ENCODE measurements around the gene USF3.
"Not testable (repeated sequence)": the region's sequence is repeated elsewhere in the genome, so short reads cannot be mapped to it uniquely, and the experiment has no call there.

Gene USF3

DNA sequence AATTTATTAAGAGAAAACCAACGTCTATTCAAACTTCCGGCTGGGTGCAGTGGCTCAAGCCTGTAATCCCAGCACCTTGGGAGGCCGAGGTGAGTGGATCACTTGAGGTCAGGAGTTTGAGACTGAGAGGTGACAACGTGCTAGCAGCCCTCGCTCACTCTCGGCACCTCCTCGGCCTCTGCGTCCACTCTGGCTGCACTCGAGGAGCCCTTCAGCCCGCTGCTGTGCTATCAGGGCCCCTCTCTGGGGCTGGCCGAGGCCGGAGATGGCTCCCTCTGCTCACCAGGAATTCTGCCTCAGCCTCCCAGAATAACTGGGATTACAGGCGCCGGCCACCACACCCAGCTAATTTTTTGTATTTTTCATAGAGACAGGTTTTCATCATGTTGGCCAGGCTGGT, 58.7 kb downstream of the USF3 start:
- Histone ChIP-seq H3K4me3 (no peak overlapping the region), H3K27ac (no peak overlapping the region), H3K9me3 (ENCODE audit: low read depth, low read length) (no peaks in the 10 kb centered on the region), H3K9ac (ENCODE audit: insufficient read length) (no peak overlapping the region), H3K36me3 (ENCODE audit: insufficient read depth, low read length) (no peaks in the 10 kb centered on the region)
- TF ChIP-seq EZH2 (IDR thresholded peaks at IDR 0.05) (no peak), POLR2AphosphoS5 (IDR thresholded peaks at IDR 0.05; ENCODE audit: borderline replicate concordance, low read depth, low read length) (no peak), FOXP2 (optimal IDR thresholded peaks at IDR 0.05; ENCODE audit: control extremely low read depth, extremely low read length, insufficient read depth) (no peak)
- DNase-seq (ENCODE audit: low read depth, low spot score): no peak

DNA sequence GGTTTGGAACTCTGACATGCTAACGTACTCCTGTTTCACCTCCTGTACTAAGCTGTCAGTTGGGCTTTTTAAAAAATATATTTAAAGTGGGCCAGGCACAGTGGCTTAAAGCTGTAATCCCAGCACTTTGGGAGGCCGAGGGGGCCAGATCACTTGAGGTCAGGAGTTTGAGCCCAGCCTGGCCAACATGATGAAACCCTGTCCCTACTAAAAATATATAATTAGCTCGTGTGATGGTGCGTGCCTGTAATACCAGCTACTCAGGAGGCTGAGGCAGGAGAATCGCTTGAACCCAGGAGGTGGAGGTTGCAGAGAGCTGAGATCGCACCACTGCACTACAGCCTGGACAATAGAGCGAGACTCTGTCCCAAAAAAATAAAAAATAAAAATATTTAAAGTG, 60.4 kb downstream of the USF3 start:
- H3K4me3 ChIP-seq; H3K27ac ChIP-seq; H3K36me3 ChIP-seq (ENCODE audit: insufficient read depth, low read length); H3K9me3 ChIP-seq (ENCODE audit: low read depth, low read length); H3K9ac ChIP-seq (ENCODE audit: insufficient read length); DNase-seq (ENCODE audit: low read depth, low spot score): not testable (repeated sequence)

DNA sequence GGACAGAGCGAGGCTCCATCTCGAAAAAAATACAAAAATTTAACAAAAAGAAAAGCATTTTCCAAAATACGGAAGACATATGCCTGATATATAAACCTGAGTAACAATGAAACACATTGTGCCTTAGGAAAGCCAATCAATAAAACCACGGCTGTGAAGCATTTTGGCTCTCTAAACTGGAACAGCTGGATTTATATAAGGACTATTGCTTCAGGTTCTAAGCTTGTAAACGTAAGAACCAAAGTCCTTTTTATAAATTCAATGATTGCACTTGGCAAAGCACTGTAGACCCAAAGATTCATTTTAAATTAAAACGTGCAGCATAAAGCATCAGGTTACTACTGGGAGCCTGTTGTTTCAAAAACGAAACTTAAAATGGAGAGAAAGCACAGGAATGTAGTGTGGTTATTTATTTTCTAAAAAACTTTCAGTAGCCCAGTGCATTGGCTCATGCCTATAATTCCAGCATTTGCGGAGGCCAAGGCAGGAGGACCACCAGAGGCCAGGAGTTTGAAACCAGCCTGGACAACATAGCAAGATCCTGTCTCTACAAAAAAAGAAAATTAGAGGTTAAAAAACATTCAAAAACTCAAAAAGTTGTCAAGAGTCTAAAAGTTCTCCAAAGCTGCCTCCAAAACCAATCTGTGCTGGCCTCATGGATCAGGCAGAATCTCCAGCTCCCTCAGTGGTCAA, 61.5 kb downstream of the USF3 start:
- TF ChIP-seq POLR2AphosphoS5 (IDR thresholded peaks at IDR 0.05; ENCODE audit: borderline replicate concordance, low read depth, low read length): no peak
- Histone ChIP-seq H3K9me3 (ENCODE audit: low read depth, low read length) (no peaks in the 10 kb centered on the region), H3K27ac (no peak overlapping the region), H3K36me3 (ENCODE audit: insufficient read depth, low read length) (no peaks in the 10 kb centered on the region), H3K4me3 (no peak overlapping the region), H3K9ac (ENCODE audit: insufficient read length) (no peak overlapping the region)
- DNase-seq (ENCODE audit: low read depth, low spot score): no peak

DNA sequence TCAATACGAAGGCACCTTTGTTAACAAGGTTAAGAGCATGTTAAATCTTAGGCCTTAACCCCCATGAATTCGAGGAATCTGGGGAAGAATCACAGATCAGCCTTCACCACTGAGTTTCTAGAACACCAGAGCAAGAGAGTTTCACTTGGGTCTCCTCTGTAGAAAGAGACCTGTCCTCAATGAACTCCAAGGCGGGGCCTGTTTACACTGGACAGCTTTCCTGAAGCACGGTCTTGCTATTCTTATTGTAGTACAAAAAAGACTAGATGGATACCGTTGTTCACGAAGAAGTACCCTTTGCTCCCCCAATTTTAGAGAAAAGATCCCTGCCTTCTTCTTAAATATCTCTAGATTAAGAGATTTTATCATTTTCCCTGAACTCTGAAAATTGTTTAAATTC, 64.9 kb downstream of the USF3 start:
- no peaks in the 10 kb centered on the region for H3K9me3 ChIP-seq (ENCODE audit: low read depth, low read length)
- no peak overlapping the region for H3K9ac ChIP-seq (ENCODE audit: insufficient read length)
- DNase-seq (ENCODE audit: low read depth, low spot score): no peak
- no peaks in the 10 kb centered on the region for H3K36me3 ChIP-seq (ENCODE audit: insufficient read depth, low read length)
- H3K27ac ChIP-seq: no peak overlapping the region
- no peak overlapping the region for H3K4me3 ChIP-seq
- TF ChIP-seq FOXP2 (optimal IDR thresholded peaks at IDR 0.05; ENCODE audit: control extremely low read depth, extremely low read length, insufficient read depth): no peak
- TF ChIP-seq POLR2AphosphoS5 (IDR thresholded peaks at IDR 0.05; ENCODE audit: borderline replicate concordance, low read depth, low read length): no peak
- no peak for TF ChIP-seq EZH2 (IDR thresholded peaks at IDR 0.05)

DNA sequence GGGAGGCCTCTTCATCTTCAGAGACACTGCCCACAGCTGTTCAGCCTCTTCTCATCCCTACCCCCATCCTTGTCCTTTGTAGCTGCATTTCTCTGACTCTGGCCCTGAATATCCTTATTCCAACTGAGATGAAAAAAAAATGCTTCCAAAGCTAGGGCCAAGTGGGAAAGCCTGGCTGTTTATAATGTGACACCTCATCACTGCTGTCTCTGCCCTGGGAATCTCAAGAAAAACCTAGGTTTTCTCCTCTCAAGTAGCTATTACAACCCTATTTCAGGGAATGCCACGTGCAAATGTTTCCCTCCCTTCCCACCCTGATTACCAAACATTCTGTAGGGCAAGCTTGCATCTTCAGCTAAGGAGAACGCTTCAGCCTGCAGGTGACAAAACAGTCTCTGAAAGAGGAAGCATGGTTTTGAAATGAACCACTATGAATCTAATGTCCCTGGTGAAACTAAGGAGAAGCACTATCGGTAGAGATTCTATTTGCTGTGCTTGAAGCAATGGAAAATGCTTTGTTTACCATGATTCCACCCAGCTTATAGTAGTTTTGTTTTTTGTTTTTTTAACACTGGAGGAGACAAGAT, 65.4 kb downstream of the USF3 start:
- TF ChIP-seq FOXP2 (optimal IDR thresholded peaks at IDR 0.05; ENCODE audit: control extremely low read depth, extremely low read length, insufficient read depth): no peak
- no peak for TF ChIP-seq POLR2AphosphoS5 (IDR thresholded peaks at IDR 0.05; ENCODE audit: borderline replicate concordance, low read depth, low read length)
- no peak for TF ChIP-seq EZH2 (IDR thresholded peaks at IDR 0.05)
- no peaks in the 10 kb centered on the region for H3K36me3 ChIP-seq (ENCODE audit: insufficient read depth, low read length)

DNA sequence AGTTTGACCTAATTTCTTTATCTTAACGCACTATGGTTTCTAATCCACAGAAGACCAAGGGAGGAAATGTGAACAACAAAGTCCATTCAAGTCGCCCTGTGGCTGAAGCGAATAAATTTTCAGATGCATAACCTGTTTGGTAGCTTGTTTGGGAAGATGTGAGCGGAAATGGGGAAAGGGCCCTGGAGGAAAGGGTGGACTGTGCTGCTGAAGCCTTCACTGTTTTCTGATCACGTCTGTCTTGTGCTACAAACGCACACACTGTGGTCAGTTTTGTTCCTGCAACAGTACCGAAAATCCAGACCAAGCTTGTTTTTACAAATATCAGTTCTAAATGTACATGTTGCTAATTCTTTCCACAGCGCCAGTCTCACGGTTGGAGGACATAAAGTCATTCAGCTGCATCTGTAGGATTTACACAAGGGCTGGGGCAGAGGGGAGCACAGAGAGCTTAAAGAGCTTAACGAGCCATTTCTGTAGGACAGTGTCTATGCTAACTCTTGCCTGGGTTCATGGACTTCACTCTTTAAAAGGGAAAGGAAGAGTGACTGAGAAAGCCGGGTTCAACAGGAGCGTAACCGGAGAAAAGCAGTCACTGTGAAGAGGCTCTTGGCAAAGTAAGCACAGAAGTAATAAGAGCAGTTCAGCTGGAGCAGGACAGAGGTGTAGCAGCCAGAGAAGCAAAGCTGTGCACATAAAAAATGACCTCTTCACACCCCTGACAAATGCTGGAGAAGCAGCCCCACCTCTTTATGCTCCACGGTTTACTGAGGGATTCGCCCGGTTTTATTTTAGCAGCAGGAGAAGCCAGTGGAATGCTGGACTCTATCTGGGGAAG, 66.6 kb downstream of the USF3 start:
- TF ChIP-seq POLR2AphosphoS5 (IDR thresholded peaks at IDR 0.05; ENCODE audit: borderline replicate concordance, low read depth, low read length): no peak
- TF ChIP-seq FOXP2 (optimal IDR thresholded peaks at IDR 0.05; ENCODE audit: control extremely low read depth, extremely low read length, insufficient read depth): no peak
- no peak for TF ChIP-seq EZH2 (IDR thresholded peaks at IDR 0.05)
- no peak for DNase-seq (ENCODE audit: low read depth, low spot score)
- no peak overlapping the region for H3K27ac ChIP-seq
- H3K9me3 ChIP-seq (ENCODE audit: low read depth, low read length): no peaks in the 10 kb centered on the region
- H3K36me3 ChIP-seq (ENCODE audit: insufficient read depth, low read length): no peaks in the 10 kb centered on the region
- no peak overlapping the region for H3K4me3 ChIP-seq
- H3K9ac ChIP-seq (ENCODE audit: insufficient read length): no peak overlapping the region

More for the DNA sequence above, 65.4 kb downstream of the USF3 start:
- no peak overlapping the region for H3K4me3 ChIP-seq
- DNase-seq (ENCODE audit: low read depth, low spot score): no peak
- no peak overlapping the region for H3K27ac ChIP-seq
- H3K9me3 ChIP-seq (ENCODE audit: low read depth, low read length): no peaks in the 10 kb centered on the region
- no peak overlapping the region for H3K9ac ChIP-seq (ENCODE audit: insufficient read length)

DNA sequence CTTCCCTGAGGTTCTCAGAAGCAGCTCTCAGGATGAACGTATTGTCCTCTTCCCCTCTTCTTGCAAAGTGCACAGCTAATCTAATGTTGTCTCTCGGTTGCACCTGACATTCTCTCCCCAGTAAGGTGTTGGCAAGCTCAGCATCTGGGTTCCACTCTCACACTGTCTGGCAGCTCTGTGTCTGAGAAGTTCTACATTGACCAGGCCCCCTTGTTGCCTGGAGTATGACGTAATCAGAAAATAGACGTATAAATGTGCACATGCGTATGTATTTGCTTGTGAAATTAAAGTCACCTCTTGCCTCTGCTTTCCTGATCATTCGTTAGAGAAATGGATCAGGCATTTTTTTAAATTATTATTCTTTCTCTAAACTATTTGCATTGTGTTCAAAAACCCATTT, 67.7 kb downstream of the USF3 start:
- no peak overlapping the region for H3K4me3 ChIP-seq
- DNase-seq (ENCODE audit: low read depth, low spot score): no peak

DNA sequence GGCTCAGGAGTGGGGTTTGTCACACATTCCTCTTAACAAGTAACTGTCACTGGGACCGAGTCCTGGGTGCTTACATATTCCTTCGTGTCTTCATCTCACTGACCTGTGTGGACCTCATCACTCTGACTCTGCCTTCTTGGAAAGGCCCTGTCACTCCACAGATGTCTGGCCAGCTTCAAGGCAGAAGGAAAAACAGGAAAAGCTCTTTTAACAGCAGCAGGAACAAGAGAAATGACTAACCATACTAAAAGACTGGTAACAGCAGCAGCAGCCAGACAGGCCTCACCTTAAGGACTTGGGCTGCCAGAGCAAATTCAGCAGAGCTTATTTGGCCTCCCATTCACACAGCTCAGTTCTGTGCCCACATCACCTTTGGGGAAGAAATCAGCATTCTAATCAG, 68.1 kb downstream of the USF3 start:
- Histone ChIP-seq H3K9me3 (ENCODE audit: low read depth, low read length) (no peaks in the 10 kb centered on the region), H3K36me3 (ENCODE audit: insufficient read depth, low read length) (no peaks in the 10 kb centered on the region), H3K9ac (ENCODE audit: insufficient read length) (no peak overlapping the region), H3K27ac (no peak overlapping the region), H3K4me3 (no peak overlapping the region)
- TF ChIP-seq FOXP2 (optimal IDR thresholded peaks at IDR 0.05; ENCODE audit: control extremely low read depth, extremely low read length, insufficient read depth): no peak
- no peak for TF ChIP-seq EZH2 (IDR thresholded peaks at IDR 0.05)
- TF ChIP-seq POLR2AphosphoS5 (IDR thresholded peaks at IDR 0.05; ENCODE audit: borderline replicate concordance, low read depth, low read length): no peak
- no peak for DNase-seq (ENCODE audit: low read depth, low spot score)

More for the DNA sequence above, 67.7 kb downstream of the USF3 start:
- Histone ChIP-seq H3K27ac (no peak overlapping the region), H3K9me3 (ENCODE audit: low read depth, low read length) (no peaks in the 10 kb centered on the region), H3K36me3 (ENCODE audit: insufficient read depth, low read length) (no peaks in the 10 kb centered on the region), H3K9ac (ENCODE audit: insufficient read length) (no peak overlapping the region)
- TF ChIP-seq FOXP2 (optimal IDR thresholded peaks at IDR 0.05; ENCODE audit: control extremely low read depth, extremely low read length, insufficient read depth): no peak
- no peak for TF ChIP-seq EZH2 (IDR thresholded peaks at IDR 0.05)
- TF ChIP-seq POLR2AphosphoS5 (IDR thresholded peaks at IDR 0.05; ENCODE audit: borderline replicate concordance, low read depth, low read length): no peak

Measured in SK-N-MC (cell line).